Activated CD8-positive, alpha-beta memory T cell treated with anti-CD3 and anti-CD28 coated beads, Interleukin-2, amount 50 U/mL, for 1 hour (primary cell): ENCODE results near the gene MSRB3.

Experiments
- DNase-seq: peaks from one replicate; pipeline ENCODE4 v3.0.0-alpha.2; 2020; ENCODE audit errors: extremely low read depth

Gene MSRB3

GRCh38 chr12:65392491-65392890, 114.0 kb downstream of the MSRB3 start:
- DNase-seq, result no peak

- no peak for DNase-seq
Measured at GRCh38 chr12:65403188-65403587, 124.7 kb downstream of the MSRB3 start.

GRCh38 chr12:65407388-65408149, 129.1 kb downstream of the MSRB3 start:
- no peak for DNase-seq

- no peak for DNase-seq
Measured at GRCh38 chr12:65408441-65408840, 130.0 kb downstream of the MSRB3 start.

- no peak for DNase-seq
Measured at GRCh38 chr12:65409726-65410125, 131.2 kb downstream of the MSRB3 start.

- DNase-seq, result no peak
Measured at GRCh38 chr12:65411171-65411570, 132.7 kb downstream of the MSRB3 start.

GRCh38 chr12:65414526-65414925, 136.0 kb downstream of the MSRB3 start:
- DNase-seq, result no peak

GRCh38 chr12:65415826-65416225, 137.3 kb downstream of the MSRB3 start:
- no peak for DNase-seq

- no peak for DNase-seq
Measured at GRCh38 chr12:65419284-65420072, 141.0 kb downstream of the MSRB3 start.

- no peak for DNase-seq
Measured at GRCh38 chr12:65420941-65421340, 142.5 kb downstream of the MSRB3 start.

GRCh38 chr12:65427646-65428045, 149.2 kb downstream of the MSRB3 start:
- no peak for DNase-seq

GRCh38 chr12:65430006-65430405, 151.5 kb downstream of the MSRB3 start:
- DNase-seq, result no peak

GRCh38 chr12:65430571-65431306, 152.3 kb downstream of the MSRB3 start:
- DNase-seq, result no peak

GRCh38 chr12:65432114-65432513, 153.6 kb downstream of the MSRB3 start:
- no peak for DNase-seq

- DNase-seq, result no peak
Measured at GRCh38 chr12:65432651-65433050, 154.2 kb downstream of the MSRB3 start.

- DNase-seq, result no peak
Measured at GRCh38 chr12:65434737-65435136, 156.3 kb downstream of the MSRB3 start.

GRCh38 chr12:65443038-65443437, 164.6 kb downstream of the MSRB3 start:
- no peak for DNase-seq

- DNase-seq, result no peak
Measured at GRCh38 chr12:65444996-65445395, 166.5 kb downstream of the MSRB3 start.

- DNase-seq, result no peak
Measured at GRCh38 chr12:65446901-65447300, 168.4 kb downstream of the MSRB3 start.

- DNase-seq, result no peak
Measured at GRCh38 chr12:65449400-65449799, 170.9 kb downstream of the MSRB3 start.

- DNase-seq, result no peak
Measured at GRCh38 chr12:65450625-65451024, 172.1 kb downstream of the MSRB3 start.

GRCh38 chr12:65454115-65454787, 175.8 kb downstream of the MSRB3 start:
- DNase-seq, result no peak
